Measurements from ENCODE around the gene KCNIP1. TPM values are rescaled to one million over a fixed set of nuclear protein-coding genes. Genes with fewer than 3 reads are reported as not detected.

Gene KCNIP1
- total RNA-seq, 1 experiment from 2014 or later: not detected

DNA sequence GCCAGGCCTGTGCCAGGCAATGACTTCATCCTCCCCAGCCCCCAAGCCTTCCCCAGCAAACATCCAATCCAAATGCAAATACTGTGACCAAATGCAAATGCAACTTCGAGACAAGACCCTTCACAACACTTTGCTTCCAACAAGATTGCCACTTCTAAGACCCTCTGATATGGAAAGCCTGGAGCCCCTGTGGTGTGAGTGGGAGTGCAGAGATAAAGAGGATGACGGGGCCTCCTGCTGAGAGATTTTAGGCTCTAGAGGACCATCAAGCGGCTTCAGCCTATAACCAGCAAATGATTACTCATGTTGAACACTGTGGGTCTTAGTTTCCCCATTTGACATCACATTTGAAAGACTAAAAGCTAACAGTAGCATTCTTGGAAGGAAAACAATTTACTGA lies 233.1 kb downstream of the KCNIP1 start:
- Histone ChIP-seq H3K36me3 (ENCODE audit: control insufficient read depth, insufficient read depth, low read length) (no peaks in the 10 kb centered on the region), H3K27ac (ENCODE audit: low read length) (no peak overlapping the region), H3K4me1 (ENCODE audit: control insufficient read depth, insufficient read depth, low read length) (no peaks in the 10 kb centered on the region), H3K27me3 (ENCODE audit: control insufficient read depth, insufficient read depth, low read length) (peaks cover 2% of the 10 kb centered on the region; the same call in 1 of the 2 replicates), H3K4me3 (ENCODE audit: low read depth in 2 of 2, low read length in 2 of 2) (no peak overlapping the region), H3K9me3 (ENCODE audit: control insufficient read depth, insufficient read depth, low read depth, low read length) (no peaks in the 10 kb centered on the region)
- ChIA-PET CTCF (no interaction called here), POLR2A (no interaction called here)
- ATAC-seq: no peak
- intact Hi-C loops (cut with micrococcal nuclease; ENCODE audit: unreplicated experiment): no loop called here
- in situ Hi-C loops (cut with HindIII; ENCODE audit: low pct_unique_long_range_greater_than_20kb, low sequenced_read_pairs): no loop called here
- DNase-seq (ENCODE audit: low read depth, low spot score): no peak
- TF ChIP-seq SIN3A (IDR thresholded peaks at IDR 0.05; ENCODE audit: borderline replicate concordance, insufficient read depth, low read depth, low read length) (no peak), TCF7L2 (IDR thresholded peaks at IDR 0.05; ENCODE audit: low read depth, low read length) (no peak), POLR2AphosphoS5 (IDR thresholded peaks at IDR 0.05; ENCODE audit: low read depth, low read length) (no peak)
- TF ChIP-seq, protein P1, sequence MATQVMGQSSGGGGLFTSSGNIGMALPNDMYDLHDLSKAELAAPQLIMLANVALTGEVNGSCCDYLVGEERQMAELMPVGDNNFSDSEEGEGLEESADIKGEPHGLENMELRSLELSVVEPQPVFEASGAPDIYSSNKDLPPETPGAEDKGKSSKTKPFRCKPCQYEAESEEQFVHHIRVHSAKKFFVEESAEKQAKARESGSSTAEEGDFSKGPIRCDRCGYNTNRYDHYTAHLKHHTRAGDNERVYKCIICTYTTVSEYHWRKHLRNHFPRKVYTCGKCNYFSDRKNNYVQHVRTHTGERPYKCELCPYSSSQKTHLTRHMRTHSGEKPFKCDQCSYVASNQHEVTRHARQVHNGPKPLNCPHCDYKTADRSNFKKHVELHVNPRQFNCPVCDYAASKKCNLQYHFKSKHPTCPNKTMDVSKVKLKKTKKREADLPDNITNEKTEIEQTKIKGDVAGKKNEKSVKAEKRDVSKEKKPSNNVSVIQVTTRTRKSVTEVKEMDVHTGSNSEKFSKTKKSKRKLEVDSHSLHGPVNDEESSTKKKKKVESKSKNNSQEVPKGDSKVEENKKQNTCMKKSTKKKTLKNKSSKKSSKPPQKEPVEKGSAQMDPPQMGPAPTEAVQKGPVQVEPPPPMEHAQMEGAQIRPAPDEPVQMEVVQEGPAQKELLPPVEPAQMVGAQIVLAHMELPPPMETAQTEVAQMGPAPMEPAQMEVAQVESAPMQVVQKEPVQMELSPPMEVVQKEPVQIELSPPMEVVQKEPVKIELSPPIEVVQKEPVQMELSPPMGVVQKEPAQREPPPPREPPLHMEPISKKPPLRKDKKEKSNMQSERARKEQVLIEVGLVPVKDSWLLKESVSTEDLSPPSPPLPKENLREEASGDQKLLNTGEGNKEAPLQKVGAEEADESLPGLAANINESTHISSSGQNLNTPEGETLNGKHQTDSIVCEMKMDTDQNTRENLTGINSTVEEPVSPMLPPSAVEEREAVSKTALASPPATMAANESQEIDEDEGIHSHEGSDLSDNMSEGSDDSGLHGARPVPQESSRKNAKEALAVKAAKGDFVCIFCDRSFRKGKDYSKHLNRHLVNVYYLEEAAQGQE (IDR thresholded peaks at IDR 0.05; ENCODE audit: insufficient read depth in 1 of 2, low read depth in 2 of 2, low read length in 1 of 2): no peak
- TF ChIP-seq, protein P2, sequence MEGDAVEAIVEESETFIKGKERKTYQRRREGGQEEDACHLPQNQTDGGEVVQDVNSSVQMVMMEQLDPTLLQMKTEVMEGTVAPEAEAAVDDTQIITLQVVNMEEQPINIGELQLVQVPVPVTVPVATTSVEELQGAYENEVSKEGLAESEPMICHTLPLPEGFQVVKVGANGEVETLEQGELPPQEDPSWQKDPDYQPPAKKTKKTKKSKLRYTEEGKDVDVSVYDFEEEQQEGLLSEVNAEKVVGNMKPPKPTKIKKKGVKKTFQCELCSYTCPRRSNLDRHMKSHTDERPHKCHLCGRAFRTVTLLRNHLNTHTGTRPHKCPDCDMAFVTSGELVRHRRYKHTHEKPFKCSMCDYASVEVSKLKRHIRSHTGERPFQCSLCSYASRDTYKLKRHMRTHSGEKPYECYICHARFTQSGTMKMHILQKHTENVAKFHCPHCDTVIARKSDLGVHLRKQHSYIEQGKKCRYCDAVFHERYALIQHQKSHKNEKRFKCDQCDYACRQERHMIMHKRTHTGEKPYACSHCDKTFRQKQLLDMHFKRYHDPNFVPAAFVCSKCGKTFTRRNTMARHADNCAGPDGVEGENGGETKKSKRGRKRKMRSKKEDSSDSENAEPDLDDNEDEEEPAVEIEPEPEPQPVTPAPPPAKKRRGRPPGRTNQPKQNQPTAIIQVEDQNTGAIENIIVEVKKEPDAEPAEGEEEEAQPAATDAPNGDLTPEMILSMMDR (IDR thresholded peaks at IDR 0.05): no peak
- BruUV-seq (replicated peaks): no TSS peak

DNA sequence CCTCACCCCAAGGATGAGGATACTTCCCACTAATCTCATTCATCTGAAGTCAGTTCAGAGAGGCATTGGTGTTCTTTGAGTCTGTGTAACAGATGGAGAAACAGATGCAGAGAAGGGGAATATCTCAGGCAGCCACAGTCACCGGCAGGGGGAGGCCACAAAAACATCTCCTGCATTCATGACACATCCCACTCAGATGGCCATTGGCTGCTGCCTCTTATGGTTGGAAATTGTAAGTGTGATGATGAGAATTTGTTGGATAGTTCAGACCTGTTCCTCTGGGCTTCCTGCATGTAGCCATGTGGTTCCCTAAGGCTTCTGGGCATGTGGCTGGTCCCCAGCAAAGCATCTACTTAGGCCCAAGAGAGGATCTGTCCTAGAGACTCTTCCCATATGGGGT lies 233.8 kb downstream of the KCNIP1 start:
- ChIA-PET POLR2A (no interaction called here), CTCF (no interaction called here)
- Histone ChIP-seq H3K4me3 (ENCODE audit: low read depth in 2 of 2, low read length in 2 of 2) (no peak overlapping the region), H3K9me3 (ENCODE audit: control insufficient read depth, insufficient read depth, low read depth, low read length) (no peaks in the 10 kb centered on the region), H3K27ac (ENCODE audit: low read length) (no peak overlapping the region), H3K4me1 (ENCODE audit: control insufficient read depth, insufficient read depth, low read length) (no peaks in the 10 kb centered on the region), H3K36me3 (ENCODE audit: control insufficient read depth, insufficient read depth, low read length) (no peaks in the 10 kb centered on the region), H3K27me3 (ENCODE audit: control insufficient read depth, insufficient read depth, low read length) (peaks cover 2% of the 10 kb centered on the region; the same call in 1 of the 2 replicates)
- intact Hi-C loops (cut with micrococcal nuclease; ENCODE audit: unreplicated experiment) (no loop called here), in situ Hi-C loops (cut with HindIII; ENCODE audit: low pct_unique_long_range_greater_than_20kb, low sequenced_read_pairs) (no loop called here)
- ATAC-seq (no peak), DNase-seq (ENCODE audit: low read depth, low spot score) (no peak)
- TF ChIP-seq SIN3A (IDR thresholded peaks at IDR 0.05; ENCODE audit: borderline replicate concordance, insufficient read depth, low read depth, low read length): no peak
- TF ChIP-seq, protein P2 (IDR thresholded peaks at IDR 0.05): no peak
- TF ChIP-seq, protein P1 (IDR thresholded peaks at IDR 0.05; ENCODE audit: insufficient read depth in 1 of 2, low read depth in 2 of 2, low read length in 1 of 2): no peak
- no TSS peak for BruUV-seq (replicated peaks)

Data from Panc1 (cell line).